Measurements from ENCODE around the gene RSU1. TPM values are rescaled to one million over a fixed set of nuclear protein-coding genes. Genes with fewer than 3 reads are reported as not detected.

The RSU1 gene
- total RNA-seq, 1 donor from 2014 or later, result 78.7 TPM

GRCh38 chr10:16822027-16822426 is 4.8 kb upstream of the RSU1 start:
- DNase-seq (ENCODE audit: low spot score), result no peak

- no peak for DNase-seq (ENCODE audit: low spot score)
Observed at GRCh38 chr10:16820421-16820820, 3.2 kb upstream of the RSU1 start.

GRCh38 chr10:16820018-16820417 is 2.8 kb upstream of the RSU1 start:
- DNase-seq (ENCODE audit: low spot score), result no peak

- DNase-seq (ENCODE audit: low spot score), result no peak
Observed at GRCh38 chr10:16819436-16819835, 2.2 kb upstream of the RSU1 start.

- DNase-seq (ENCODE audit: low spot score), result no peak
Observed at GRCh38 chr10:16819026-16819425, 1.8 kb upstream of the RSU1 start.

- DNase-seq (ENCODE audit: low spot score), result no peak
Observed at GRCh38 chr10:16816830-16817124, 447 bp downstream of the RSU1 start.

- no peak for DNase-seq (ENCODE audit: low spot score)
Observed at GRCh38 chr10:16816171-16816570, 1.1 kb downstream of the RSU1 start.

- DNase-seq (ENCODE audit: low spot score), result no peak
Observed at GRCh38 chr10:16814012-16814411, 3.2 kb downstream of the RSU1 start.

GRCh38 chr10:16812676-16813075 is 4.5 kb downstream of the RSU1 start:
- DNase-seq (ENCODE audit: low spot score), result no peak

GRCh38 chr10:16811765-16812164 is 5.5 kb downstream of the RSU1 start:
- no peak for DNase-seq (ENCODE audit: low spot score)

GRCh38 chr10:16811292-16811691 is 5.9 kb downstream of the RSU1 start:
- no peak for DNase-seq (ENCODE audit: low spot score)

- DNase-seq (ENCODE audit: low spot score), result no peak
Observed at GRCh38 chr10:16809074-16809718, 8.0 kb downstream of the RSU1 start.

- no peak for DNase-seq (ENCODE audit: low spot score)
Observed at GRCh38 chr10:16804123-16804522, 13.1 kb downstream of the RSU1 start.

GRCh38 chr10:16803464-16803863 is 13.8 kb downstream of the RSU1 start:
- DNase-seq (ENCODE audit: low spot score), result no peak

- no peak for DNase-seq (ENCODE audit: low spot score)
Observed at GRCh38 chr10:16799621-16800020, 17.6 kb downstream of the RSU1 start.

- DNase-seq (ENCODE audit: low spot score), result no peak
Observed at GRCh38 chr10:16798571-16798970, 18.7 kb downstream of the RSU1 start.

- DNase-seq (ENCODE audit: low spot score), result no peak
Observed at GRCh38 chr10:16795410-16796073, 21.7 kb downstream of the RSU1 start.

- DNase-seq (ENCODE audit: low spot score), result no peak
Observed at GRCh38 chr10:16794005-16794404, 23.2 kb downstream of the RSU1 start.

- DNase-seq (ENCODE audit: low spot score), result no peak
Observed at GRCh38 chr10:16792675-16793074, 24.5 kb downstream of the RSU1 start.

- DNase-seq (ENCODE audit: low spot score), result no peak
Observed at GRCh38 chr10:16789765-16790164, 27.5 kb downstream of the RSU1 start.

- DNase-seq (ENCODE audit: low spot score), result no peak
Observed at GRCh38 chr10:16789261-16789660, 28.0 kb downstream of the RSU1 start.

- no peak for DNase-seq (ENCODE audit: low spot score)
Observed at GRCh38 chr10:16788778-16789177, 28.4 kb downstream of the RSU1 start.

GRCh38 chr10:16788125-16788524 is 29.1 kb downstream of the RSU1 start:
- no peak for DNase-seq (ENCODE audit: low spot score)

GRCh38 chr10:16787361-16787791 is 29.8 kb downstream of the RSU1 start:
- DNase-seq (ENCODE audit: low spot score), result no peak
